Measurements from ENCODE around the gene PRR3.

The PRR3 gene

DNA sequence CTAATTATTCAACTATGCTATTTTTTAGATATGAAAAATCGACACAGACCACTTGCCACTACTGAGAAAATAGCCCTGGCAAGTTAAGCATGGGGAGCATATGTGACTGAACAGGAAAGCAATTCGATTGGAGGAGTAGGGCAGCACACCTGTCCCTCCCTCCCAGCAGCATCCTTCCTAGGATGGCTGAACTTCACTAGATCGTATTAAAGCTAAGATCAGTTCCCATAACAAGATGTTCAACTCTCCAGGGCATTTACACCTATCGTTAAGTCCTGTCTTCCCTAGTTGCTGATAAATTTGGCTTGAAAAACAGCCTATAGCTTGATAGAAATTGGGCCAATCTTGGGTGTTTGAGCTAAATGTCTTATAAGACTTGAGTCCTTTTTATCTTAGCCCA lies 53.0 kb downstream of the PRR3 start:
- Histone ChIP-seq H3K27ac (ENCODE audit: low read depth, low read length) (no peak overlapping the region), H3K4me1 (ENCODE audit: control insufficient read depth in 1 of 2, insufficient read depth in 2 of 2, low read length in 2 of 2) (peaks cover 22 to 23% of the 10 kb centered on the region in 2 donors), H3K9me3 (ENCODE audit: control insufficient read depth in 1 of 2, low read length in 2 of 2) (no peaks in the 10 kb centered on the region), H3K4me3 (ENCODE audit: low read depth in 1 of 2, low read length in 2 of 2) (no peak overlapping the region), H3K36me3 (ENCODE audit: control insufficient read depth in 1 of 2, insufficient read depth in 2 of 2, low read length in 2 of 2) (peaks cover 40 to 51% of the 10 kb centered on the region in 2 donors), H3K27me3 (ENCODE audit: control insufficient read depth in 1 of 2, insufficient read depth in 2 of 2, low read length in 2 of 2) (no peaks in the 10 kb centered on the region), H3K9ac (ENCODE audit: low read depth in 1 of 2, low read length in 2 of 2) (no peak overlapping the region)

DNA sequence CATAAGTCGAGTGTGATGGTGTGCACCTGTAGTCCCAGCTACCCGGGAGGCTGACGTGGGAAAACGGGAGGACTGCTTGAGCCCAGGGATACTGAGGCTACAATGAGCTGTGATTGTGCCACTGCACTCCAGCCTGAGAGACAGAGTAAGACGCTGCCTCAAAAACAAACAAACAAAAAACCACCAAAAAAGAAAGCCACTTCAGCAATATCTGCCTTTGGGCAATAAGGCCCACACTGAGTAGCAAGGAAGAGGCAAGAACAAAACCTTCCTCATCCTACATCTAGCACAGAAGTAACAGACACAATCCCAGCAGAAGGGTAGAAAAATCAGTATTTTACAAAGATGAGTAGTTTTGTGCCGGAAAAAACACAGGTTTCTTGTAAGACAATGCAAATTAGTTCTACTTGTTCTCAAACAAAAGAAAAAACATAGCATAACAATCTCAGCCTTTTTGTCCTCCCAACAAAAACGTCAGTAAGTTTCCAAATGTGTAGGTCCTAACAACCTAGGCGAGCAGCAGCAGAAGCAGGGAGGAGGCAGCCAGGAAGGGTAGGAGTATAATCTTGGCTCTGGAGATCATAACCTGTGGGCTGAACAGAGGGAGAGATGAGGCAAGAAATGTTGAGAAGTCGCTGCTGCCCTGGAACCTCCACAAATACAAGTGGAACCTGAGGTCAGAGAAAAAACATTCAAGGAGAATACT lies 54.2 kb downstream of the PRR3 start:
- Histone ChIP-seq H3K36me3 (ENCODE audit: control insufficient read depth in 1 of 2, insufficient read depth in 2 of 2, low read length in 2 of 2) (peaks cover 35 to 46% of the 10 kb centered on the region in 2 donors), H3K9me3 (ENCODE audit: control insufficient read depth in 1 of 2, low read length in 2 of 2) (no peaks in the 10 kb centered on the region), H3K4me1 (ENCODE audit: control insufficient read depth in 1 of 2, insufficient read depth in 2 of 2, low read length in 2 of 2) (peaks cover 22 to 23% of the 10 kb centered on the region in 2 donors), H3K4me3 (ENCODE audit: low read depth in 1 of 2, low read length in 2 of 2) (no peak overlapping the region), H3K27ac (ENCODE audit: low read depth, low read length) (no peak overlapping the region), H3K27me3 (ENCODE audit: control insufficient read depth in 1 of 2, insufficient read depth in 2 of 2, low read length in 2 of 2) (no peaks in the 10 kb centered on the region), H3K9ac (ENCODE audit: low read depth in 1 of 2, low read length in 2 of 2) (no peak overlapping the region)

DNA sequence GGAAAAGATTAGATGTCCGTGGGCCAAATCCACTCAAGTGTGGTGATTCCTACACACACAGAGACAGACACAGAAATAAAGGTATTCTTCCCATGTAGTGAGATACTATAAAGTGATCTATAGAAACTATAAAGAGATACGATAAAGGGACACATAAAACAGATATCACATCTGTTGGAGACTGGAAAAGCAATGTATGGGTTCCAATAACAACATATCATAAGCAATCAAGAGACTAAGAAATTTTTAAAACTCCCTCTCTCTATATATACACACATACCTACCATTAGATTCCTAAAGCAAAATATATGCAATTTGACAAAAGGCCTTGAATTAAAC lies 54.7 kb downstream of the PRR3 start:
- Histone ChIP-seq H3K9me3 (ENCODE audit: control insufficient read depth in 1 of 2, low read length in 2 of 2) (no peaks in the 10 kb centered on the region), H3K27ac (ENCODE audit: low read depth, low read length) (no peak overlapping the region), H3K4me3 (ENCODE audit: low read depth in 1 of 2, low read length in 2 of 2) (no peak overlapping the region), H3K9ac (ENCODE audit: low read depth in 1 of 2, low read length in 2 of 2) (no peak overlapping the region), H3K4me1 (ENCODE audit: control insufficient read depth in 1 of 2, insufficient read depth in 2 of 2, low read length in 2 of 2) (peaks cover 22 to 23% of the 10 kb centered on the region in 2 donors), H3K27me3 (ENCODE audit: control insufficient read depth in 1 of 2, insufficient read depth in 2 of 2, low read length in 2 of 2) (no peaks in the 10 kb centered on the region), H3K36me3 (ENCODE audit: control insufficient read depth in 1 of 2, insufficient read depth in 2 of 2, low read length in 2 of 2) (peaks cover 35 to 46% of the 10 kb centered on the region in 2 donors)

DNA sequence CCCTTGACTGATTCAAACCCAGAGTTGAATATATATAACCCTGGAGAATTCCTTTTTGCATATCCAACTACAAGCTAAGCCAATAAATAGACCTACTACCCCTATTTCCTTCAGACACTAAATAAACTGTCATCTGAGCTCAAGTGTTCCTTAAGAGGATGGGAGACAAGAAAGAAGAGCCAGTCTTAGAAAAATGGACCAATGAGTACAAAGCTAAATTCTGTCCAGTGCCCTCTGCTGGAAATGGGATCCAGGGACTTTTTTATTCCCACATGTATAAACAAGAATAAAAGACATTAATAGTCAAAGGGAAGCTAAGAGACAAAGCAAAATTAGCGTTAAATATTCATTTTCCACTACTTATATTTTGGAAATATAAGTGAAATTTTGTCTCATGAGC lies 55.1 kb downstream of the PRR3 start:
- no peak overlapping the region for H3K9ac ChIP-seq (ENCODE audit: low read depth in 1 of 2, low read length in 2 of 2)
- H3K27ac ChIP-seq (ENCODE audit: low read depth, low read length): no peak overlapping the region
- H3K9me3 ChIP-seq (ENCODE audit: control insufficient read depth in 1 of 2, low read length in 2 of 2): no peaks in the 10 kb centered on the region
- no peaks in the 10 kb centered on the region for H3K27me3 ChIP-seq (ENCODE audit: control insufficient read depth in 1 of 2, insufficient read depth in 2 of 2, low read length in 2 of 2)
- H3K4me1 ChIP-seq (ENCODE audit: control insufficient read depth in 1 of 2, insufficient read depth in 2 of 2, low read length in 2 of 2): peaks cover 22 to 23% of the 10 kb centered on the region in 2 donors
- H3K4me3 ChIP-seq (ENCODE audit: low read depth in 1 of 2, low read length in 2 of 2): no peak overlapping the region
- H3K36me3 ChIP-seq (ENCODE audit: control insufficient read depth in 1 of 2, insufficient read depth in 2 of 2, low read length in 2 of 2): peaks cover 35 to 44% of the 10 kb centered on the region in 2 donors

DNA sequence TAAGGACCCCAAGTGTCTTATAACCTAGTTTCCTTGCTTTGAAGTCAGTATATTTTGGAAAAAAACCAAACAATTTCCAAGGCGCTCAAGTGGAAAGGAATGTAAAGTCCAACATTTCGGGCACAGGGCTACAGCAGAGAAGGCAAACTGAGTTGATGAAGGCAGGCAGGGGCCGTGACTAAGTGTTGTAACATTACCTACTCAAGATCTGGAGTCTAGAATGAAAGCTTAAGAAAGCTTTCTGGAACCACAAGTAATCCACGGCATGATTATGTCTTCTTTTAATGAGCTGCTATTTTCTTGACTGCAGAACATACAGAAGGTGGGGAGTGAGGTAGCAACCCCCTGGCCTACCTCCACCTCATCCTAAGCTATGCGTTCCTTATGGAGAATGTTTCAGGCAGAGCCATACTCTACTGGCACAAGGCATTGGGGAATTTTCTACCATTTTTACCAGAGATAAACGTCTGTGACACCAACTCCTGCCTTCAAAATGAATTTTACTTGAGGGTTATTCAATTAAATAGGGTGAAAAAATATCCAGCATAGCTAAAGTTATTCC lies 55.7 kb downstream of the PRR3 start:
- Histone ChIP-seq H3K27me3 (ENCODE audit: control insufficient read depth in 1 of 2, insufficient read depth in 2 of 2, low read length in 2 of 2) (no peaks in the 10 kb centered on the region), H3K4me3 (ENCODE audit: low read depth in 1 of 2, low read length in 2 of 2) (no peak overlapping the region), H3K9me3 (ENCODE audit: control insufficient read depth in 1 of 2, low read length in 2 of 2) (no peaks in the 10 kb centered on the region), H3K4me1 (ENCODE audit: control insufficient read depth in 1 of 2, insufficient read depth in 2 of 2, low read length in 2 of 2) (peaks cover 22 to 23% of the 10 kb centered on the region in 2 donors), H3K9ac (ENCODE audit: low read depth in 1 of 2, low read length in 2 of 2) (no peak overlapping the region), H3K36me3 (ENCODE audit: control insufficient read depth in 1 of 2, insufficient read depth in 2 of 2, low read length in 2 of 2) (peaks cover 31 to 40% of the 10 kb centered on the region in 2 donors), H3K27ac (ENCODE audit: low read depth, low read length) (no peak overlapping the region)

All from duodenal mucosa (tissue), 2 donors.